NCI-H2171 treated with DMSO at 0.1 percent for 48 hours (cell line): ENCODE data around the gene EPN3.

Experiments
- DNase-seq: peaks from one replicate; lab custom pipeline; 2025; lab: John Stamatoyannopoulos, UW

The EPN3 gene

GRCh38 chr17:50589095-50589705 is 56.7 kb downstream of the EPN3 start:
- DNase-seq: no peak

- no peak for DNase-seq
Measured at GRCh38 chr17:50590946-50591737, 58.6 kb downstream of the EPN3 start.

- DNase-seq: peak; percentile 83
Measured at GRCh38 chr17:50593321-50593720, 60.8 kb downstream of the EPN3 start.
